Chondrocyte (in vitro differentiated cells): ENCODE data around the gene GPR142. TPM values are rescaled to one million over a fixed set of nuclear protein-coding genes. Genes with fewer than 3 reads are reported as not detected.

ENCODE experiments used
- DNase-seq: peaks from one replicate; pipeline ENCODE4 v3.0.0; 2021; ENCODE audit warnings: mixed read lengths, low spot score
- H3K27ac Mint-ChIP-seq: one replicate; pipeline ENCODE4 v1.8.0; 2021; ENCODE audit warnings: mild to moderate bottlenecking, moderate library complexity, mixed read lengths; ENCODE audit not compliant: unreplicated experiment
- H3K27me3 Mint-ChIP-seq: 2 replicates; pipeline ENCODE4 v1.8.0; 2021; ENCODE audit warnings: low read depth, mixed read lengths
- H3K36me3 Mint-ChIP-seq: 2 replicates; pipeline ENCODE4 v1.8.0; 2021; ENCODE audit warnings: low read depth, mixed read lengths
- H3K4me1 Mint-ChIP-seq: 2 replicates; pipeline ENCODE4 v1.8.0; 2021; ENCODE audit warnings: low read depth, mild to moderate bottlenecking, mixed read lengths
- H3K4me3 Mint-ChIP-seq: one replicate; pipeline ENCODE4 v1.8.0; 2021; ENCODE audit warnings: mild to moderate bottlenecking, moderate library complexity, mixed read lengths; ENCODE audit not compliant: unreplicated experiment
- H3K9me3 Mint-ChIP-seq: 2 replicates; pipeline ENCODE4 v1.8.0; 2021; ENCODE audit warnings: low read depth, mixed read lengths
- total RNA-seq: library from RNA; stranded (reverse); gene quantifications from 3 replicates; pipeline ENCODE4 v1.2.1, GENCODE V29; 2021
- TF ChIP-seq, protein P1 (sequence below): fragments of 200-600 bp; sonication (generic); IDR thresholded peaks from 2 replicates; pipeline ENCODE4 v1.5.0; 2021; ENCODE audit warnings: antibody characterized with exemption, mild to moderate bottlenecking, moderate library complexity

GPR142 gene
- total RNA-seq, 1 donor from 2014 or later, result not detected

DNA sequence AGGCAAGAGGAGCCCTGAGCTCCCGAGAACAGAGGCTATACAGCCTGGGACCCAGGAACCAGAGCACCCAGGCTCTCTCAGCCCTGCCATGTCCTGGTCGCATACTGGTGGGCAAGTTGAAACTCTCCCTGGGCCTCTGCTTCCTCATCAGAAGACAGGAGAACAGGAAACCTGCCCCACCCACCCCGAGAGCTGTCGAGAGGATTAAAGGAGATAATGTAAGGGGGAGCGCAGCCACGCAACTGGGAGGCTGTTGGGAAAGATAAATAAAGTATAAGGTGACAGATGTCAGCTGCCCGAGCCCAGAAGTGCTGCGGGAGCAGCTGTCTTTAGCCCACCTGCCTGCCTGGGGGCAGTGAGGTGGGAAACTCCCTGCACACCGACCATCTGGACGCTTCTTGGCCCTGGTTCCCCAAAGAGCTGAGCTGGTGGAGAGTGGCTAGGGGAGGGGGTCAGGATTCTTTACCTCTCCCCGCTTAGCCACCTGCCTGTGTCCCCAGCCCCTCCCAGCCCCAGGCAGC lies 34.5 kb upstream of the GPR142 start:
- H3K27ac Mint-ChIP-seq, result no peak overlapping the region
- H3K36me3 Mint-ChIP-seq, result no peaks in the 10 kb centered on the region
- H3K4me1 Mint-ChIP-seq, result no peaks in the 10 kb centered on the region
- H3K4me3 Mint-ChIP-seq, result no peak overlapping the region
- H3K27me3 Mint-ChIP-seq, result peaks cover 33% of the 10 kb centered on the region
- no peaks in the 10 kb centered on the region for H3K9me3 Mint-ChIP-seq
- no peak for DNase-seq
- TF ChIP-seq, protein P1, sequence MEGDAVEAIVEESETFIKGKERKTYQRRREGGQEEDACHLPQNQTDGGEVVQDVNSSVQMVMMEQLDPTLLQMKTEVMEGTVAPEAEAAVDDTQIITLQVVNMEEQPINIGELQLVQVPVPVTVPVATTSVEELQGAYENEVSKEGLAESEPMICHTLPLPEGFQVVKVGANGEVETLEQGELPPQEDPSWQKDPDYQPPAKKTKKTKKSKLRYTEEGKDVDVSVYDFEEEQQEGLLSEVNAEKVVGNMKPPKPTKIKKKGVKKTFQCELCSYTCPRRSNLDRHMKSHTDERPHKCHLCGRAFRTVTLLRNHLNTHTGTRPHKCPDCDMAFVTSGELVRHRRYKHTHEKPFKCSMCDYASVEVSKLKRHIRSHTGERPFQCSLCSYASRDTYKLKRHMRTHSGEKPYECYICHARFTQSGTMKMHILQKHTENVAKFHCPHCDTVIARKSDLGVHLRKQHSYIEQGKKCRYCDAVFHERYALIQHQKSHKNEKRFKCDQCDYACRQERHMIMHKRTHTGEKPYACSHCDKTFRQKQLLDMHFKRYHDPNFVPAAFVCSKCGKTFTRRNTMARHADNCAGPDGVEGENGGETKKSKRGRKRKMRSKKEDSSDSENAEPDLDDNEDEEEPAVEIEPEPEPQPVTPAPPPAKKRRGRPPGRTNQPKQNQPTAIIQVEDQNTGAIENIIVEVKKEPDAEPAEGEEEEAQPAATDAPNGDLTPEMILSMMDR, result no peak

DNA sequence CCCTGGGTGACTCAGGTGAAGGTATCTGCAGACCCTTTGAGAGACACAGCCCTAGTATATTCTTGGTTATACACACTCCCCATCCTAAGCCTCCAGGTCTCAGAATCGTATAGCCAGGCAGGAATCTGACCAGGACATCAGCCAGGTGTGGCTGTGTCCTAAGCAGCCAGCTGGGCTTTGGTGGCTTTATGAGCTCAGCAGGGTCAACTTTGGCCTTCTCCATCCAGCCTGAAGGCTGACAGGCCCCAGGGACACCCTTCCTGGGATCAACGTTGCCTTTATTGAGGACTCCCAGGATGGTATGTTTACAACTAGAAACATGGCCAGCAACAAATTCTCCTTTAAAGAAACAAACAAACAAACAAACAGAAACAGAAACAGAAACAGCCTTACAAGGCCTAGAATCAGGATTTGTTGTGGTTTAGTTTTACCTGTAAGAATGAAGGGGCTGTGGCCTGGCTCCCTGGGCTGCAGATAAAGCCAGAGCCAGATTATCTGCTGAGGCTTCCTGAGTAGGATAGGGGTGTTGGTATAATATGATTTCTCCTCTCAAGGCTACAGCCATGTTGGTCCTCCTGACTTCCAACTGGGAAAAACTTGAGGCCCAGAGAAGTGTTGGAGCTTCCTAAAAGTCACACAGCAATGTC lies 32.8 kb upstream of the GPR142 start:
- no peak for DNase-seq
- Mint-ChIP-seq H3K4me1 (no peaks in the 10 kb centered on the region), H3K9me3 (no peaks in the 10 kb centered on the region), H3K36me3 (no peaks in the 10 kb centered on the region), H3K4me3 (no peak overlapping the region), H3K27ac (no peak overlapping the region), H3K27me3 (peaks cover 40% of the 10 kb centered on the region)
- TF ChIP-seq, protein P1, result no peak

DNA sequence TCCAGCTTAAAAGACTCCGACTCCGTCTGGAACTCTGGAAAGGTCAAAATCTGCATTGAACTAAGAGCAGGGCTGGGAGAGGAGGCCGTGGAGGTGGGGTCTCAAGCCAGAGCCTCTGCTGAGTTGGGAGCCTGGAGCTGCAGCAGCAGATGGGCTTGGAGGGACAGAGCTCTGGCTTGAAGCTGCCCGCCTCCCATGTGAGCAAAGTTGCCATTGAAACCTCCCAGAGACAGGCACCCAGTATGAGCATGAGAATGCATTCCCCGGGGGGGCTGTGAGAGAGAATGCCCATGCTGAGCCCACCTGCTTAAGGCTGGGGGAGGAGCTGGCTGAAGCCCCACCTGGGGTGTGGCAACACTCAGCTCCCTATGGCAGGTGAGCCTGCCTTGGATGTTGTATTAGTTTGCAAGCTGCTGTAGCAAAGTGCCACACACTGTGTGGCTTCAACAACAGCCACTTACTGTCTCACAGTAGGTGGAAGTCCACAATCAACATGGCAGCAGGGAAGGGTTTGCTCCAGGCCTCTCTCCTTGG lies 31.7 kb upstream of the GPR142 start:
- Mint-ChIP-seq H3K4me3 (no peak overlapping the region), H3K36me3 (no peaks in the 10 kb centered on the region), H3K4me1 (no peaks in the 10 kb centered on the region), H3K27ac (no peak overlapping the region), H3K27me3 (peaks cover 42% of the 10 kb centered on the region), H3K9me3 (no peaks in the 10 kb centered on the region)
- no peak for DNase-seq
- TF ChIP-seq, protein P1, result no peak

DNA sequence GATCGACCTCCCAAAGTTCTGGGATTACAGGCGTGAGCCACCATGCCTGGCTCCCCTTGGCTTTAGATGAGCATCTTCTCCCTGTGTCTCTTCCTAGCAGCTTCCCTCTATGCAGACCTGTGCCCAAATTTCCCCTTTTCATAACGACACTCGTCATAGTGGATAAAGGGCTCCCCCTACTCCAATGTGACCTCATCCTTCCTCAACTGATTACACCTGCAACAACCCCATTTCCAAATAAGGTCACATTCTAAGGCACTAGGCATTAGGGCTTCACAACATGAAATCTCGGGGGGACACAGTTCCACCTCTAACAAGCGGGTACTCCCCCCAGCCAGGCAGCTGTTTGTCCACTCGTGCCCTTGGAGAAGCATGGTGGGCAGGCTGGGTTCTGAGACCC lies 31.0 kb upstream of the GPR142 start:
- TF ChIP-seq, protein P1, result no peak
- Mint-ChIP-seq H3K9me3 (no peaks in the 10 kb centered on the region), H3K4me1 (no peaks in the 10 kb centered on the region), H3K27ac (no peak overlapping the region), H3K36me3 (no peaks in the 10 kb centered on the region), H3K27me3 (peaks cover 36% of the 10 kb centered on the region), H3K4me3 (no peak overlapping the region)
- DNase-seq, result no peak

- H3K9me3 Mint-ChIP-seq, result no peaks in the 10 kb centered on the region
- no peak for DNase-seq
- TF ChIP-seq, protein P1, result no peak
- H3K27me3 Mint-ChIP-seq, result peaks cover 33% of the 10 kb centered on the region
- no peak overlapping the region for H3K27ac Mint-ChIP-seq
- H3K36me3 Mint-ChIP-seq, result no peaks in the 10 kb centered on the region
- no peak overlapping the region for H3K4me3 Mint-ChIP-seq
- no peaks in the 10 kb centered on the region for H3K4me1 Mint-ChIP-seq
Observed at GRCh38 chr17:74337834-74338500, 29.3 kb upstream of the GPR142 start.
